Large intestine (tissue), 3 donors: ENCODE measurements around the gene GEMIN7. TPM values are rescaled to one million over a fixed set of nuclear protein-coding genes. Genes with fewer than 3 reads are reported as not detected.
"Not testable (repeated sequence)": the region's sequence is repeated elsewhere in the genome, so short reads cannot be mapped to it uniquely, and the experiment has no call there.

Experiments used
- DNase-seq, 2 donors: peaks; one replicate each; pipeline versions ENCODE4 v3.0.0 to v3.0.0-alpha.2; 2013
- H3K27ac ChIP-seq: one replicate; pipeline ENCODE4 v1.5.1; 2013; ENCODE audit warnings: low read length
- H3K27me3 ChIP-seq: 2 replicates; pipeline ENCODE4 v1.6.1; 2013; ENCODE audit warnings: low read length; ENCODE audit not compliant: control insufficient read depth, insufficient read depth
- H3K36me3 ChIP-seq: 2 replicates; pipeline ENCODE4 v1.6.1; 2013; ENCODE audit warnings: low read length; ENCODE audit not compliant: control insufficient read depth, insufficient read depth
- H3K4me1 ChIP-seq: one replicate; pipeline ENCODE4 v1.6.1; 2013; ENCODE audit warnings: low read length; ENCODE audit not compliant: control insufficient read depth, insufficient read depth
- H3K4me3 ChIP-seq: one replicate; pipeline ENCODE4 v1.5.1; 2013; ENCODE audit warnings: low read length
- H3K9me3 ChIP-seq: one replicate; pipeline ENCODE4 v1.6.1; 2013; ENCODE audit warnings: mild to moderate bottlenecking, low read depth, low read length, moderate library complexity; ENCODE audit not compliant: control insufficient read depth
- WGBS: methylation state at CpG from one replicate; pipeline ENCODE4 v1.1.5; 2013; ENCODE audit warnings: low lambda C conversion rate; ENCODE audit not compliant: insufficient coverage; 5-methylcytosine and 5-hydroxymethylcytosine counted together
- polyA plus RNA-seq: library from polyadenylated mRNA; unstranded; fragments of 120-200 nt; gene quantifications from one replicate; pipeline ENCODE4 v1.2.1, GENCODE V29; 2013

Gene GEMIN7
- polyA plus RNA-seq, 1 donor = 23.5 TPM

DNA sequence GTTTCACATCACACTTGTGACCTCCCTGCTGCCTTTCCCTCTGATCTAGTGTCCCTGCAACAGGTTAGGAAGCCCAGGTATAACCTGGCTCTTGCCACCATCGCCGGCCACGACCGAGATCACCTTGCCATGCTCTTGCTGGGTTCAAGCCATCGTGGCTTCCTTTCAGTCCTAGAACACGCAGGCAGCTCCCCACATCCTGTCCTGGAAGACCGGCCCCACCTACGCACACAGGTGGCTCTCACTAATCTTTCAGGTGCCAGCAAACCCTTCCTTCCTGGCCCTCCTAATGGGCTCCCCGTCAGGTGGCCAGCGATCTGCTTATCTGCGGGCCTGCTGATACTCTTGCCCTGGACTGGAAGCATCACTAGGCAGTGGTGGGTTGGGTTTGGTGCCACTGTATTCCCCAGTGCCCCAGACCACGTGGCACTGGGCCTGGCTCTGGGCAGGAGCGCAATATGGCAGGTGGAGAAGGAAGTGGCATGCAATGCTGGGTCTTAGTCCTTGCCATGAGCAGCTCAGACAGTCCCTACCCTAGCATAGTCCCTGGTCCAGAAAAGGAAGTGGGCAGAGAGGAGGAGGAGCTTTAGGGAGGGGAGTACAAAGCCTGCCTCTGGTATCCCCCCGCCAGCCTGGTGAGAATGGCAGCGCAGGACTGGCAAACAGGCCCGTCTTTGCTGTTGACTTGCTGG lies 25.7 kb downstream of the GEMIN7 start:
- Histone ChIP-seq H3K4me3 (no peak overlapping the region), H3K36me3 (peaks cover 6% of the 10 kb centered on the region), H3K4me1 (peaks cover 61% of the 10 kb centered on the region), H3K27me3 (no peaks in the 10 kb centered on the region), H3K9me3 (no peaks in the 10 kb centered on the region), H3K27ac (peak overlapping the region; percentile 84)
- DNase-seq = peak in 1 of 2 donors; percentile 66
- WGBS = no CpG with 5 or more reads among the region's 16 CpGs

DNA sequence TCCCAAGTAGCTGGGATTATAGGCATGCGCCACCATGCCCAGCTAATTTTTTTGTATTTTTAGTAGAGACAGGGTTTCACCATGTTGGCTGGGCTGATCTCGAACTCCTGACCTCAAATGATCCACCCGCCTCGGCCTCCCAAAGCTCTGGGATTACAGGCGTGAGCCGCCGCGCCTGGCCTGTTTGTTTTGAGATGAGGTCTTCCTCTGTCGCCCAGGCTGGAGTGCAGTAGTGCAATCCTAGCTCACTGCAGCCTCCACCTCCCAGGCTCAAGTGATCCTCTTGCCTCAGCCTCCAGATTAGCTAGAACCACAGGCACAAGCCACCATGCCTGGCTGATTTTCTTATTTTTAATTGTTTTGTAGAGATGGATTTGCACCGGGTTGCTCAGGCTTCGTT lies 27.3 kb downstream of the GEMIN7 start:
- not testable (repeated sequence) for DNase-seq, H3K36me3 ChIP-seq, H3K9me3 ChIP-seq, H3K27me3 ChIP-seq, H3K4me3 ChIP-seq, H3K27ac ChIP-seq
- WGBS = no CpG with 5 or more reads among the region's 11 CpGs
- H3K4me1 ChIP-seq = peaks cover 49% of the 10 kb centered on the region

DNA sequence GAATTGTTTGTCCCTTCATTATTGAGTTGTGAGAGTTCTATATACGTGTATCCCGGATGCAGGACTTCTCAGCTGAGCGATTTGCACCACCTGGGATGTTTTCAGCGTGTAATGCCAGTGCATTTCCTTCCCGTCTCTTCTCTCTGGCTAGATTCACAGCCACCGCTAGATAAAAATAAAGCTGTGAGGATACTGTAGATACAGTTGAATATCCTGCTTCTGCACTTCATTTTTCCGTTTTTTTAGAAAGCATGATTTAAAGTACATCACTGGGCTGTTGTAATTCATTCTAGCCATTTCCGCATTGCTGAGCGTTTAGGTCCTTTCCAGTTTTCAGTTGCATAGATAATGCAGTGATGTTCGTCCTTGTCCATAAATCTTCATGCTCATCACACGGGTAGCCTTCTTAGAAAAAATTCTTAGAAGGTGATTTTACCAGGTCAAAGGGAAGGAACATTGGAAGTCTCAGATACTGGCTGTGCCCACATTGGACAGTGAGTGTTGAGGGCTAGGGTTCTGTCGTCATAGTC lies 28.6 kb downstream of the GEMIN7 start:
- Histone ChIP-seq H3K27ac (no peak overlapping the region), H3K27me3 (no peaks in the 10 kb centered on the region), H3K36me3 (no peaks in the 10 kb centered on the region), H3K4me1 (peaks cover 48% of the 10 kb centered on the region), H3K4me3 (no peak overlapping the region), H3K9me3 (no peaks in the 10 kb centered on the region)
- DNase-seq = no peak
- 85% methylated on average over 4 of the region's 12 CpGs for WGBS

DNA sequence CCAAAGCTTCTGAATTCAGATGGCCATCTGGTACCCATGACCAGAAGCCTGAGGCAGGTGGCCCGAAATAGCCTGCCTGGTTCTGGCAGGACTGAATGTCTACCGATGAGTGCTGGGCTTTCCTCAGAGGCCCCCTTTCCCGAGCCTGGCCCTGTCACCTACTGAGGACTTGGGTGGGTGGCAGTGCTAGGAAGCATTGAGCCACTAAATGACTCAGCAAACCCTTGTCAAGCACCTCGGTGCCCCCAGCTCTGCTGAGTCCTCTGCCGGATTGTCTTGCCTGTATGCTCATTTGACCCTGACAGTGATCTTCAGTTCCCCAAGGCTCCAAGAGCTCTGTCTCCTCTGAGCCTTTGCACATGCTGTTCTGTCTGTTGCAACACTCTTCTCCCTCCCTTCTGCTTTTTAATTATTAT lies 31.8 kb downstream of the GEMIN7 start:
- no peak overlapping the region for H3K27ac ChIP-seq
- no peaks in the 10 kb centered on the region for H3K27me3 ChIP-seq
- H3K4me1 ChIP-seq = peaks cover 45% of the 10 kb centered on the region
- no peak overlapping the region for H3K4me3 ChIP-seq
- DNase-seq = peak in 1 of 2 donors; percentile 1
- WGBS = no CpG with 5 or more reads among the region's 5 CpGs
- no peaks in the 10 kb centered on the region for H3K9me3 ChIP-seq
- no peaks in the 10 kb centered on the region for H3K36me3 ChIP-seq

GRCh38 chr19:45112111-45112827 lies 33.2 kb downstream of the GEMIN7 start:
- Histone ChIP-seq H3K36me3 (no peaks in the 10 kb centered on the region), H3K4me1 (peaks cover 51% of the 10 kb centered on the region), H3K27ac (peak overlapping the region; percentile 84), H3K9me3 (no peaks in the 10 kb centered on the region), H3K27me3 (no peaks in the 10 kb centered on the region), H3K4me3 (no peak overlapping the region)
- peak in 1 of 2 donors; percentile 3 for DNase-seq
- no CpG with 5 or more reads among the region's 11 CpGs for WGBS

- peak; percentile 71 to 86 for DNase-seq
- no CpG with 5 or more reads among the region's 9 CpGs for WGBS
- Histone ChIP-seq H3K4me3 (peak overlapping the region; percentile 8), H3K27ac (peak overlapping the region; percentile 84), H3K9me3 (no peaks in the 10 kb centered on the region), H3K36me3 (no peaks in the 10 kb centered on the region), H3K4me1 (peaks cover 62% of the 10 kb centered on the region), H3K27me3 (no peaks in the 10 kb centered on the region)
Measured at GRCh38 chr19:45113628-45114027, 34.6 kb downstream of the GEMIN7 start.

GRCh38 chr19:45114116-45114515 lies 35.1 kb downstream of the GEMIN7 start:
- Histone ChIP-seq H3K27ac (peak overlapping the region; percentile 84), H3K9me3 (no peaks in the 10 kb centered on the region), H3K27me3 (no peaks in the 10 kb centered on the region), H3K4me1 (peaks cover 59% of the 10 kb centered on the region), H3K4me3 (no peak overlapping the region), H3K36me3 (no peaks in the 10 kb centered on the region)
- DNase-seq = no peak
- no CpG with 5 or more reads among the region's 4 CpGs for WGBS

- Histone ChIP-seq H3K36me3 (no peaks in the 10 kb centered on the region), H3K4me1 (peaks cover 60% of the 10 kb centered on the region), H3K9me3 (no peaks in the 10 kb centered on the region), H3K4me3 (no peak overlapping the region), H3K27me3 (no peaks in the 10 kb centered on the region), H3K27ac (no peak overlapping the region)
- no CpG with 5 or more reads among the region's 21 CpGs for WGBS
- DNase-seq = peak in 1 of 2 donors; percentile 11
Measured at GRCh38 chr19:45115809-45116615, 37.0 kb downstream of the GEMIN7 start.

DNA sequence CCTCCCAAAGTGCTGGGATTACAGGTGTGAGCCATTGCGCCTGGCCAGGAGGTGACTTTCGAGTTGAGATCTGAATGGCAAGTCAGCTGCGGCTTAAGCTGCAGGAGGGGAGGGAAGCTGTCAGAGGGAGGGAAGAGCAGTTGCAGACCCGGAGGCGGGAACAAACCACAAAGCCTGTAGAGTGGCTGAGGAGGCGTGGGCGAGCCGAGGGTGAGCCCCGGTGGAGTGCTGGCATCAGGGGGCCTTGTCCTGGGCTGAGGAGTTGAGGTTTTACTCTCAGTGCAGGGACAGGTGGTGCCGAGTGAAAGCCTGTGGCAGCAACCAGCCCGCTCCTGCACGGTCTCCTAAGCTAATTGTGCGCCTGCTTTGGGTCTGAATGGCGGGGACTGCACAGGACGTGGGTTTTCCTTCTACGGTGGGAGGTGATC lies 38.1 kb downstream of the GEMIN7 start:
- H3K4me3 ChIP-seq = no peak overlapping the region
- H3K9me3 ChIP-seq = no peaks in the 10 kb centered on the region
- no peaks in the 10 kb centered on the region for H3K27me3 ChIP-seq
- no peak for DNase-seq
- H3K36me3 ChIP-seq = no peaks in the 10 kb centered on the region
- no CpG with 5 or more reads among the region's 16 CpGs for WGBS
- H3K4me1 ChIP-seq = peaks cover 65% of the 10 kb centered on the region
- peak overlapping the region; percentile 1 for H3K27ac ChIP-seq

GRCh38 chr19:45117671-45118070 lies 38.6 kb downstream of the GEMIN7 start:
- Histone ChIP-seq H3K4me1 (peaks cover 61% of the 10 kb centered on the region), H3K4me3 (no peak overlapping the region), H3K27ac (peak overlapping the region; percentile 1), H3K36me3 (no peaks in the 10 kb centered on the region), H3K9me3 (no peaks in the 10 kb centered on the region), H3K27me3 (no peaks in the 10 kb centered on the region)
- DNase-seq = no peak
- WGBS = no CpG with 5 or more reads among the region's 12 CpGs
